H1 (cell line): Measurements from ENCODE around the gene GJC2. TPM values are rescaled to one million over a fixed set of nuclear protein-coding genes. Genes with fewer than 3 reads are reported as not detected.

Experiments
- CTCF ChIA-PET: fragments of 300-600 bp; sonication (Branson Sonifier 250); formaldehyde crosslinking; loops from one replicate; lab custom pipeline; 2021; ENCODE audit not compliant: partially characterized antibody; lab: Charles Lee
- POLR2A ChIA-PET: fragments of 300-600 bp; sonication (Branson Sonifier 250); formaldehyde crosslinking; loops from one replicate; lab custom pipeline; 2021; ENCODE audit warnings: inconsistent platforms; ENCODE audit not compliant: partially characterized antibody; lab: Charles Lee
- DNase-seq, 2 experiments: peaks; one replicate each; pipeline versions ENCODE4 v3.0.0 to v3.0.0-alpha.2; 2010 to 2022; ENCODE audit warnings: low spot score in 2 of 2, low read depth in 1 of 2, mixed read lengths in 1 of 2
- FAIRE-seq: peaks from 2 replicates; lab custom pipeline; 2011; peaks lifted over from hg19 to GRCh38; lab: Jason Lieb, UNC
- H2AFZ ChIP-seq: 2 replicates; pipeline ENCODE4 v1.8.1; 2012; ENCODE audit warnings: low read length, inconsistent platforms
- H2AK5ac ChIP-seq: 2 replicates; pipeline ENCODE4 v1.6.1; 2013; ENCODE audit warnings: low read depth, low read length
- H2BK120ac ChIP-seq: replicated peaks from 2 replicates; pipeline ENCODE3; 2013; ENCODE audit warnings: low read depth, low read length, inconsistent platforms
- H2BK12ac ChIP-seq: 2 replicates; pipeline ENCODE4 v1.6.1; 2013; ENCODE audit warnings: low read depth, low read length
- H2BK15ac ChIP-seq: 2 replicates; pipeline ENCODE4 v1.6.1; 2013; ENCODE audit warnings: low read length
- H2BK20ac ChIP-seq: 2 replicates; pipeline ENCODE4 v1.6.1; 2013; ENCODE audit warnings: low read length
- H2BK5ac ChIP-seq: 2 replicates; pipeline ENCODE4 v1.6.1; 2013; ENCODE audit warnings: low read depth, low read length
- H3K14ac ChIP-seq: 2 replicates; pipeline ENCODE4 v1.6.1; 2013; ENCODE audit warnings: inconsistent platforms; ENCODE audit not compliant: insufficient read length
- H3K18ac ChIP-seq: 2 replicates; pipeline ENCODE4 v1.6.1; 2013; ENCODE audit warnings: low read length; ENCODE audit errors: extremely low read depth
- H3K23ac ChIP-seq: 2 replicates; pipeline ENCODE4 v1.6.1; 2013; ENCODE audit warnings: inconsistent platforms; ENCODE audit not compliant: insufficient read length
- H3K23me2 ChIP-seq: 2 replicates; pipeline ENCODE4 v1.6.1; 2013; ENCODE audit warnings: low read depth, low read length
- H3K27ac ChIP-seq: 2 replicates; pipeline ENCODE4 v1.6.1; 2011; ENCODE audit warnings: low read depth, low read length, inconsistent platforms
- H3K27me3 ChIP-seq, 4 experiments: replicated peaks in 1 of 4; 1 replicate in 1 of 4; 2 replicates in 3 of 4; pipeline versions ENCODE4 v1.6.1 to v1.8.1; 2011 to 2013; ENCODE audit warnings: low read length in 3 of 4, mild to moderate bottlenecking in 3 of 4, inconsistent platforms in 2 of 4, mixed read lengths in 2 of 4, moderate library complexity in 1 of 4; ENCODE audit not compliant: control insufficient read depth in 3 of 4, insufficient read depth in 3 of 4; ENCODE audit errors: extremely low read depth in 1 of 4
- H3K36me3 ChIP-seq, 4 experiments: 2 replicates each; pipeline versions ENCODE4 v1.6.1 to v1.8.1; 2011 to 2013; ENCODE audit warnings: mild to moderate bottlenecking in 4 of 4, low read length in 3 of 4, moderate library complexity in 2 of 4, control low read depth in 1 of 4, inconsistent platforms in 1 of 4; ENCODE audit not compliant: insufficient read depth in 4 of 4, control insufficient read depth in 2 of 4
- H3K4ac ChIP-seq: replicated peaks from 2 replicates; pipeline ENCODE3; 2013; ENCODE audit warnings: low read length, low read depth, mixed read lengths, inconsistent platforms; ENCODE audit not compliant: insufficient read length
- H3K4me1 ChIP-seq, 4 experiments: replicated peaks in 1 of 4; 1 replicate in 1 of 4; 2 replicates in 3 of 4; pipeline versions ENCODE4 v1.6.1 to v1.8.1; 2011 to 2013; ENCODE audit warnings: low read length in 3 of 4, inconsistent platforms in 2 of 4, mixed read lengths in 1 of 4; ENCODE audit not compliant: insufficient read depth in 4 of 4, control insufficient read depth in 3 of 4
- H3K4me2 ChIP-seq, 2 experiments: 2 replicates each; pipeline versions ENCODE4 v1.6.1 to v1.8.1; 2011 to 2013; ENCODE audit warnings: low read depth in 2 of 2, low read length in 2 of 2, control low read depth in 1 of 2, inconsistent platforms in 1 of 2, mild to moderate bottlenecking in 1 of 2; ENCODE audit not compliant: insufficient read depth in 1 of 2
- H3K4me3 ChIP-seq, 4 experiments: fragments of 200-600, 300-600 bp in 1 of 4; sonication (generic), shearing (Covaris generic), sonication (Bioruptor Twin) in 1 of 4; 2 replicates each; pipeline versions ENCODE4 v1.5.1 to v1.8.1; 2011 to 2016; ENCODE audit warnings: low read length in 4 of 4, low read depth in 3 of 4, control low read depth in 2 of 4, inconsistent platforms in 2 of 4, mild to moderate bottlenecking in 2 of 4, mixed read lengths in 1 of 4, moderate library complexity in 1 of 4; ENCODE audit not compliant: insufficient read depth in 2 of 4; ENCODE audit errors: extremely low read depth in 1 of 4
- H3K56ac ChIP-seq: replicated peaks from 2 replicates; pipeline ENCODE3; 2013; ENCODE audit warnings: low read depth, mild to moderate bottlenecking, mixed read lengths, low read length, inconsistent platforms; ENCODE audit not compliant: insufficient read length
- H3K79me1 ChIP-seq: 2 replicates; pipeline ENCODE4 v1.6.1; 2013; ENCODE audit warnings: low read depth, low read length, control low read depth
- H3K79me2 ChIP-seq, 2 experiments: 2 replicates each; pipeline versions ENCODE4 v1.6.1 to v1.8.1; 2012 to 2013; ENCODE audit warnings: low read length in 2 of 2, mild to moderate bottlenecking in 2 of 2, inconsistent platforms in 1 of 2; ENCODE audit not compliant: insufficient read depth in 2 of 2, control insufficient read depth in 1 of 2
- H3K9ac ChIP-seq, 4 experiments: replicated peaks in 1 of 4; 1 replicate in 1 of 4; 2 replicates in 3 of 4; pipeline versions ENCODE4 v1.6.1 to v1.8.1; 2011 to 2013; ENCODE audit warnings: low read depth in 3 of 4, low read length in 3 of 4, control low read depth in 2 of 4, mild to moderate bottlenecking in 2 of 4, moderate library complexity in 2 of 4, inconsistent platforms in 1 of 4; ENCODE audit errors: extremely low read depth in 1 of 4
- H3K9me3 ChIP-seq, 2 experiments: 2 replicates each; pipeline versions ENCODE4 v1.6.1 to v1.8.1; 2012 to 2013; ENCODE audit warnings: mild to moderate bottlenecking in 2 of 2, moderate library complexity in 2 of 2, control low read depth in 1 of 2, inconsistent platforms in 1 of 2, low read depth in 1 of 2, low read length in 1 of 2, mixed read lengths in 1 of 2; ENCODE audit not compliant: insufficient read depth in 2 of 2
- H4K20me1 ChIP-seq, 2 experiments: replicated peaks in 1 of 2; 2 replicates each; pipeline versions ENCODE3 to v1.8.1; 2011 to 2013; ENCODE audit warnings: inconsistent platforms in 2 of 2, low read length in 2 of 2, mild to moderate bottlenecking in 1 of 2; ENCODE audit not compliant: insufficient read depth in 2 of 2, control insufficient read depth in 1 of 2
- H4K5ac ChIP-seq: 2 replicates; pipeline ENCODE4 v1.6.1; 2013; ENCODE audit warnings: low read length, low read depth, mixed read lengths, inconsistent platforms; ENCODE audit not compliant: insufficient read length
- H4K8ac ChIP-seq: 2 replicates; pipeline ENCODE4 v1.8.0; 2013; ENCODE audit warnings: mild to moderate bottlenecking, moderate library complexity, low read length, inconsistent platforms; ENCODE audit not compliant: insufficient read depth; ENCODE audit errors: extremely low read depth
- H4K91ac ChIP-seq: replicated peaks from 2 replicates; pipeline ENCODE3; 2013; ENCODE audit warnings: low read length, mixed read lengths, inconsistent platforms; ENCODE audit not compliant: insufficient read length
- CTBP2 ChIP-seq: IDR thresholded peaks from 2 replicates; pipeline ENCODE4 v1.7.0; 2011; ENCODE audit warnings: borderline replicate concordance, mild to moderate bottlenecking, moderate library complexity, mixed read lengths, low read length; ENCODE audit not compliant: insufficient read depth, insufficient read length
- E2F6 ChIP-seq: IDR thresholded peaks from 2 replicates; pipeline ENCODE4 v1.6.1; 2012; ENCODE audit warnings: inconsistent platforms
- EZH2 ChIP-seq: fragments of 200-600 bp; sonication (generic); IDR thresholded peaks from 2 replicates; pipeline ENCODE4 v1.7.1; 2012; ENCODE audit warnings: low read depth, mild to moderate bottlenecking, moderate library complexity, low read length, inconsistent platforms; ENCODE audit not compliant: severe bottlenecking
- JUND ChIP-seq: IDR thresholded peaks from 2 replicates; pipeline ENCODE4 v1.6.1; 2011; ENCODE audit warnings: mild to moderate bottlenecking, improper control_type of control experiment, low read length
- KDM5A ChIP-seq: fragments of 200-600 bp; IDR thresholded peaks from 2 replicates; pipeline ENCODE4 v1.7.1; 2012; ENCODE audit warnings: mild to moderate bottlenecking, low read length, inconsistent platforms, mixed read lengths
- NANOG ChIP-seq: IDR thresholded peaks from 2 replicates; pipeline ENCODE4 v1.6.1; 2011; ENCODE audit warnings: low read length, low read depth, mild to moderate bottlenecking, inconsistent platforms; ENCODE audit not compliant: insufficient read depth, poor library complexity, severe bottlenecking
- RNF2 ChIP-seq: fragments of 200-900, 300-1000 bp; sonication (generic); IDR thresholded peaks from 2 replicates; pipeline ENCODE4 v1.7.1; 2016; ENCODE audit warnings: borderline replicate concordance, low read depth, mild to moderate bottlenecking, antibody characterized with exemption, low read length; ENCODE audit not compliant: poor library complexity, severe bottlenecking; ENCODE audit errors: missing control alignments
- SUZ12 ChIP-seq: fragments of 200-600 bp; sonication (generic); IDR thresholded peaks from 2 replicates; pipeline ENCODE4 v1.6.1; 2012; ENCODE audit warnings: mild to moderate bottlenecking, inconsistent platforms, low read length, moderate library complexity, mixed read lengths
- TAF1 ChIP-seq: IDR thresholded peaks from 2 replicates; pipeline ENCODE4 v1.6.1; 2011; ENCODE audit warnings: mild to moderate bottlenecking, low read depth, low read length
- WGBS, 2 experiments: shearing (Covaris generic) in 1 of 2; methylation state at CpG; one replicate each; pipeline versions ENCODE4 v1.1.6 to v1.1.7; 2013 to 2015; ENCODE audit warnings: low lambda C conversion rate in 2 of 2, mixed read lengths in 2 of 2, inconsistent platforms in 1 of 2, low coverage in 1 of 2, missing lambda C conversion rate in 1 of 2; ENCODE audit not compliant: insufficient replicate concordance in 2 of 2, insufficient coverage in 1 of 2, insufficient read length in 1 of 2; ENCODE audit errors: extremely low coverage in 1 of 2, missing lambda C conversion rate in 1 of 2; 5-methylcytosine and 5-hydroxymethylcytosine counted together
- polyA plus RNA-seq, 7 experiments: library from polyadenylated mRNA; depleted of rRNA in 3 of 7; stranded (reverse) in 5 of 7; unstranded in 2 of 7; fragments of >200 nt in 5 of 7; fragments of 200-250 nt in 2 of 7; gene quantifications; 1 replicate in 5 of 7; 2 replicates in 1 of 7; 4 replicates in 1 of 7; pipeline versions ENCODE4 v1.2.1 to v1.2.3, GENCODE V29; 2011 to 2013; ENCODE audit warnings: missing spikeins in 2 of 7, mixed read lengths in 2 of 7
- total RNA-seq: library from RNA; stranded (reverse); fragmentation: NEBNext Ultra II Directional; extraction: Animal tissue kit (Norgen Biotek cat#: 25700); gene quantifications from 2 replicates; pipeline ENCODE4 v1.2.1, GENCODE V29; 2021

The GJC2 gene
- total and polyA plus RNA-seq, 2 of the 8 experiments (the other 6 are each of a cell fraction or from before 2014, with no cell fraction given), result 0.17 to 0.54 TPM

GRCh38 chr1:228177721-228178710 lies 28.3 kb downstream of the GJC2 start:
- Histone ChIP-seq H3K18ac (no peak overlapping the region), H3K56ac (no peak overlapping the region), H3K9me3 (no peaks in the 10 kb centered on the region), H4K91ac (no peak overlapping the region), H2BK5ac (no peak overlapping the region), H3K9ac (no peak overlapping the region), H3K14ac (no peak overlapping the region), H3K4me1 (peaks cover 0 to 6% (median 4%) of the 10 kb centered on the region in 4 experiments; a peak in 4 of 7 replicates), H2BK12ac (no peak overlapping the region), H2AFZ (no peak overlapping the region), H4K20me1 (peaks cover 3 to 8% of the 10 kb centered on the region in 2 experiments), H3K79me2 (no peaks in the 10 kb centered on the region), H2BK120ac (no peak overlapping the region), H3K27ac (no peak overlapping the region), H2AK5ac (no peak overlapping the region), H4K5ac (no peak overlapping the region), H3K36me3 (no peaks in the 10 kb centered on the region; a peak in 1 of 8 replicates), H3K4me2 (no peak overlapping the region), H2BK20ac (no peak overlapping the region), H3K4me3 (no peak overlapping the region), H3K23me2 (peaks cover 2% of the 10 kb centered on the region; the same call in 1 of the 2 replicates), H3K4ac (no peak overlapping the region), H2BK15ac (no peak overlapping the region), H3K23ac (no peak overlapping the region), H3K79me1 (peaks cover 10% of the 10 kb centered on the region), H4K8ac (no peak overlapping the region; the same call in 1 of the 2 replicates), H3K27me3 (no peaks in the 10 kb centered on the region)
- DNase-seq, result no peak
- 90% methylated on average over 12 of the region's 12 CpGs; no CpG with 5 or more reads in 1 of the 2 experiments for WGBS, 2 experiments
- no peak for FAIRE-seq
- CTCF ChIA-PET, result interaction anchor here (0.7 to 3.8 kb wide), 6 partner anchors 12 to 84 kb away, joined by 3 to 23 read pairs (median 4); partner anchors contain the start of gene IBA57
- POLR2A ChIA-PET, result interaction anchor here (0.7 to 3.2 kb wide), 2 partner anchors 12 to 187 kb away, joined by 3 to 14 read pairs; partner anchors contain the start of gene IBA57
- TF ChIP-seq CTBP2 (no peak), E2F6 (no peak), RNF2 (no peak), EZH2 (no peak), JUND (no peak), SUZ12 (no peak), KDM5A (no peak), TAF1 (no peak), NANOG (no peak)
